Measurements from ENCODE around the gene IAH1.
"Not testable (repeated sequence)": the region's sequence is repeated elsewhere in the genome, so short reads cannot be mapped to it uniquely, and the experiment has no call there.

Gene IAH1

GRCh38 chr2:9473308-9473984 is 905 bp upstream of the IAH1 start:
- no peak for DNase-seq (ENCODE audit: low read depth)

- no peak for DNase-seq (ENCODE audit: low read depth)
Measured at GRCh38 chr2:9473985-9474360, 378 bp upstream of the IAH1 start.

- DNase-seq (ENCODE audit: low read depth), result no peak
Measured at GRCh38 chr2:9477914-9478313, 3.6 kb downstream of the IAH1 start.

GRCh38 chr2:9478526-9478925 is 4.2 kb downstream of the IAH1 start:
- no peak for DNase-seq (ENCODE audit: low read depth)

- DNase-seq (ENCODE audit: low read depth), result no peak
Measured at GRCh38 chr2:9480157-9480556, 5.8 kb downstream of the IAH1 start.

- no peak for DNase-seq (ENCODE audit: low read depth)
Measured at GRCh38 chr2:9483107-9483506, 8.8 kb downstream of the IAH1 start.

GRCh38 chr2:9484533-9484932 is 10.2 kb downstream of the IAH1 start:
- no peak for DNase-seq (ENCODE audit: low read depth)

GRCh38 chr2:9488583-9489547 is 14.5 kb downstream of the IAH1 start:
- no peak for DNase-seq (ENCODE audit: low read depth)

- DNase-seq (ENCODE audit: low read depth), result no peak
Measured at GRCh38 chr2:9490789-9491188, 16.4 kb downstream of the IAH1 start.

- no peak for DNase-seq (ENCODE audit: low read depth)
Measured at GRCh38 chr2:9492927-9493326, 18.6 kb downstream of the IAH1 start.

GRCh38 chr2:9493478-9493877 is 19.1 kb downstream of the IAH1 start:
- DNase-seq (ENCODE audit: low read depth), result no peak

- no peak for DNase-seq (ENCODE audit: low read depth)
Measured at GRCh38 chr2:9494081-9494480, 19.7 kb downstream of the IAH1 start.

- DNase-seq (ENCODE audit: low read depth), result no peak
Measured at GRCh38 chr2:9497017-9497416, 22.7 kb downstream of the IAH1 start.

- no peak for DNase-seq (ENCODE audit: low read depth)
Measured at GRCh38 chr2:9498210-9498609, 23.9 kb downstream of the IAH1 start.

- no peak for DNase-seq (ENCODE audit: low read depth)
Measured at GRCh38 chr2:9508931-9509330, 34.6 kb downstream of the IAH1 start.

- DNase-seq (ENCODE audit: low read depth), result not testable (repeated sequence)
Measured at GRCh38 chr2:9513946-9514345, 39.6 kb downstream of the IAH1 start.

- DNase-seq (ENCODE audit: low read depth), result no peak
Measured at GRCh38 chr2:9517118-9517782, 42.9 kb downstream of the IAH1 start.

- no peak for DNase-seq (ENCODE audit: low read depth)
Measured at GRCh38 chr2:9518163-9518562, 43.8 kb downstream of the IAH1 start.

GRCh38 chr2:9518780-9519179 is 44.4 kb downstream of the IAH1 start:
- DNase-seq (ENCODE audit: low read depth), result no peak

GRCh38 chr2:9519250-9519649 is 44.9 kb downstream of the IAH1 start:
- DNase-seq (ENCODE audit: low read depth), result no peak

- DNase-seq (ENCODE audit: low read depth), result no peak
Measured at GRCh38 chr2:9524291-9524690, 49.9 kb downstream of the IAH1 start.

GRCh38 chr2:9525266-9525665 is 50.9 kb downstream of the IAH1 start:
- DNase-seq (ENCODE audit: low read depth), result no peak
